Suprapubic skin (tissue), 3 donors: ENCODE measurements around the gene TSR1.

Experiments used
- CTCF ChIP-seq, 2 donors: fragments of 200-600 bp in 1 of 2; fragments of 450-650 bp in 1 of 2; sonication (generic) in 1 of 2; IDR thresholded peaks; one replicate each; pipeline ENCODE4 v1.5.1; 2016 to 2019; ENCODE audit warnings: antibody characterized with exemption in 2 of 2, mild to moderate bottlenecking in 1 of 2, moderate library complexity in 1 of 2
- EP300 ChIP-seq: sonication (generic); formaldehyde crosslinking; IDR thresholded peaks from one replicate; pipeline ENCODE4 v1.6.1; 2017; ENCODE audit warnings: antibody characterized with exemption
- POLR2A ChIP-seq, 2 donors: fragments of 450-650 bp; IDR thresholded peaks; one replicate each; pipeline ENCODE4 v1.6.1; 2017; ENCODE audit warnings: antibody characterized with exemption in 2 of 2, mild to moderate bottlenecking in 2 of 2, moderate library complexity in 2 of 2

DNA sequence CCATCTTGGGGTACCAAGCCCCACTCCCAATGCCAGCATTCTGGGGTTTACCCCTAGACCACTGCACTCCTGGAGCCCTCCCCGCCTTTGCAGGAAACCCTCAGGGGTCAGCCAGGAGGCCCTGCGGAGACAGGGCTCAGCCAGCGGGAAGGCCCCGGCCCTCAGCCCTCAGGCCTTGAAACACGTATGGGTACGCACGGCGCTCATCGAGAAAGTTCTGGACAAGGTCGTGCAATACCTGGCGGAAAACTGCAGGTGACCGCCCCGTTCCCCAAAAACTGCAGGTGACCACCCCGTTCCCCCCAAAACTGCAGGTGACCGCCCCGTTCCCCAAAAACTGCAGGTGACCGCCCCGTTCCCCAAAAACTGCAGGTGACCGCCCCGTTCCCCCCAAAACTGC is 25.8 kb upstream of the TSR1 start:
- TF ChIP-seq EP300 = no peak
- TF ChIP-seq CTCF (IDR thresholded peaks at IDR 0.05) = no peak
- TF ChIP-seq POLR2A (IDR thresholded peaks at IDR 0.05) = no peak
